Activated T-cell treated with anti-CD3 and anti-CD28 coated beads for 48 hours (primary cell): ENCODE results near the gene RUSC1.
A peak's percentile ranks its signal among the peaks of the same experiment; 100 is the strongest.

ENCODE experiments used
- DNase-seq: peaks from one replicate; pipeline ENCODE4 v3.0.0-alpha.2; 2020; ENCODE audit warnings: low read depth

Gene RUSC1

GRCh38 chr1:155295183-155295941, 25.3 kb upstream of the RUSC1 start:
- DNase-seq, result no peak

DNA sequence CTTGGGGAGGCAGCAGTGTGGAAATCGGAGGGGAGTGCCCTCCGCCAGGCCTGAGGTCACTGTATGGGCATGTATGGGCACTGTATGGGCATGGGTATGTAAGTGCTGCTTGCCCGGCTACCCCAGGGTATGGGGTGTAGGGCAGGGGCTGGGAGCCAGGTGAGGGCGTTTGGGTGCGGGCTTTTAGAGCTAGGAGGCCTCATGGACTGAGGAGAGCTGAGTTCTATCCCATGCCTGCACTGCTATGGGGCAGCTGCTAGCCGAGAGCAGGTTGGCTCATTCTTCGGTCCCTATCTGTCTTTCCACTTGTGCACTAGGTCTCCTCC, 24.8 kb upstream of the RUSC1 start:
- no peak for DNase-seq

DNA sequence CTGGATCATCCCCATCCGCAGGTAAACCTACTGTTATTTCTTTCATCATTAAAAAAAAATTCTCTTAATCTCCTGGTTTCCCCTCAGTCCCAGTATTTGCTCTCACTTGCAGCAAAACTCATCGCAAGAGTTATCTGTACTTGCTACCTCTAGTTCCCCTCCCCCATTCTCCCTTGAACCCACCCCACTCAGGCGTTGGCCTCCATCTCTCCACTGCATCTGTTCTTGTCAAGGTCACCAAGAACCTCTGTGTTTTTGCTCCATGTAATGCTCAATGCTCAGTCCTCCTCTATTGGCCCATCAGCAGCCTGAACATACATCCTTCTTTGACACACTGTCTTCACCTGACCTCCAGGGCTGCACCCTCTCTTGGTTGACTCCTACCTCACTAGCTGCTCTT, 24.0 kb upstream of the RUSC1 start:
- DNase-seq, result no peak

- DNase-seq, result no peak
Measured at GRCh38 chr1:155297384-155297783, 23.3 kb upstream of the RUSC1 start.

DNA sequence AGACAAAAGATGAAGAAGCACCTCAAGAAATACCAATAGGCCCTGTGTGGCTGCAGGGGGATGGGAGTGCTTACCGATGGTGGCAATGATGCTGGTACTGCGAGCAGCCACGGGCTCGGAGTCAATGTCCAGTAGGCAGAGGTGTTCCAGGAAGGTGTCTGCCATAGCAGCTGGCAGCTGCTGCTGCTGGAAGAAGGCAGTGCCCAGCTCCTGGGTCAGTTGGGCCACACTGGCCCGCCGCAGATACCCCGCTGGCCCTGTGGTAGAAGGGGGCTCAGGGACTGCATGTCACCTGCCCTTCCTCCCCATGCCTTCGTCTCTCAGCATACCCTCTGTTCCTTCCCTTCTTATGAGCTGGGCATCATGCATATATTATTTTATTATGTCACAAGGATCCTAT, 20.7 kb upstream of the RUSC1 start:
- DNase-seq, result no peak

DNA sequence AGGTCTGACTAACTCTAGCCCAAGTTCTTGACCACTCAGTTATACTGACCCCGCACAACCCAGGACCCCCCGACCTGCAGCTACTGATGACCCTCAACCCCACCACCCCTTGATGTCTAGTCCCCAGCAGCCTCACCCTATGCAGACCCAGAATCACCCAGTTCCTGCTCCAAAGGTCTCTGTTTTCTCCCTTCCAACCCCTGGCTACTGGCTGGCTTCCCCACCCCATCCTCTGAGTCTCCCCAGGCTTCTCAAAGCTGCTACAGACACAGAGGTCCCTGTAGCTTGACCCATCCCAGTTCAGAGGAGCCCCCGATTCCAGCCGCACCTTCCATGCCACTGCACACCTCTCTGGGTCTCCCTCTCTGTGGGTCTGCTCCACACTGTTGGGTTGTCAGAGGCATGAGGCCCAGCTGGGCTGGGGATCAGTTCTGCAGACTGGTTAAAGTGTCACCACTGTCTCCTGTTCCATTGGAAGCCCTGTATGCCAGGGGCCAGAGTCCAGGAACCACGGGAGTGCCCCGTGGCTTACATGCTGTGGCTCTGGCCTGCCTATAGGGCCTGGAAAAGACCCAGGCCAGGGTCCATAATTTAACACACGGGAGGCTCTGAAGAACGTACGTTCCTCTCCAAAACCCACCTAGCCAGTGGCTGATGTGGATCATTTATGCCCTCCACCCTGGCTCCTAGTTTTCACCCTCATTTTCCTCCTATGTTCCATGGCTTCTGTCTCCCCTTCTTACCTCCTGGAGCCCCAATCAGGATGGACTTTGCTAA, 20.0 kb upstream of the RUSC1 start:
- no peak for DNase-seq

DNA sequence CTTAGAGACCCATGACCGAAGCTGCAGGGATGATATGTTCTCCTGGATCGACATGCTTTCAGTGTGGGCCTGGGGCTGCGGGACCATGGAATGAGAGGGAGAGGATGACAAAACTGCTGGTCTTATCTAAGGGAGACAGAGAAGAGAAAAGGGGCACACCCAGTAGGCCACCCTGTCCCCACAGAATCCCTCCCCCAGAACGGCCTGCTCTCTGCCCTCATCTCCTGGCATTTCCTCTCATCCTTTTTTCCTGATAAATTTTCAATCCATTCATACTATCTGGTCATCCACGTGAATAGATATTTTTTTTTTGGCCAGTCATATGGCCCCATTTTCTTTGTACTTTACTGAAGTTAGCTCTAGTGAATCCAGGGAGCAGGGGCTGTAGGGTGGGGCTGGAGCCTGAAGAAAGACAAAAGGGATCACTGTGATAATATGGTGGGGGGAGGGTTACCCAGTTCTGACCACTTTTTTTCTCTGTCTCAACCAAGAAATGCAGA, 19.3 kb upstream of the RUSC1 start, which contains the start of gene PKLR:
Gene PKLR, minus strand, starts transcription at position 97 of the 500 bp plus-strand sequence. Its CDS starts 43 bp downstream, at position 54.
- DNase-seq, result no peak

- no peak for DNase-seq
Measured at GRCh38 chr1:155304558-155305063, 16.1 kb upstream of the RUSC1 start.

- no peak for DNase-seq
Measured at GRCh38 chr1:155305881-155306391, 14.8 kb upstream of the RUSC1 start.

DNA sequence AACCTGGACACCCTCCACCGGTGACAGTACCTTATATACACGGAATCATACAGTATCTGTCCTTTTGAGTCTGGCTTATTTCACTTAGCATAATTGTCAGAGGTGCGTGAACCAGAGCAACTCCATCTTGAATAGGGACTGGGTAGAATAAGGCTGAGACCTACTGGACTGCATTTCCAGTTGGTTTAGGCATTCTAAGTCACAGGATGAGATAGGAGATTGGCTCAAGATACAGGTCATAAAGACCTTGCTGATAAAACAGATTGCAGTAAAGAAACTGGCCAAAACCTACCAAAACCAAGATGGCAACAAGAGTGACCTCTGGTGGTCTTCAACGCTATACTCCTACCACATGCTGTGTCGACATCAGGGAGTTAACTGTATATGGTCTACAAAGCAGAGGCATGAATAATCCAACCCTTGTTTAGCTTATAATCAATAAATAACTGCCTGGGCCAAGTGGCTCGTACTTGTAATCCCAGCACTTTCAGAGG, 13.4 kb upstream of the RUSC1 start:
- no peak for DNase-seq

GRCh38 chr1:155308493-155309422, 11.9 kb upstream of the RUSC1 start, which contains the start of gene FDPS:
TSS of gene FDPS (plus strand) at chr1:155308866. CDS start at chr1:155309790, 924 bp downstream.
- DNase-seq, result peak; percentile 96

- DNase-seq, result no peak
Measured at GRCh38 chr1:155309423-155310021, 11.2 kb upstream of the RUSC1 start.

- no peak for DNase-seq
Measured at GRCh38 chr1:155313261-155313660, 7.4 kb upstream of the RUSC1 start.

DNA sequence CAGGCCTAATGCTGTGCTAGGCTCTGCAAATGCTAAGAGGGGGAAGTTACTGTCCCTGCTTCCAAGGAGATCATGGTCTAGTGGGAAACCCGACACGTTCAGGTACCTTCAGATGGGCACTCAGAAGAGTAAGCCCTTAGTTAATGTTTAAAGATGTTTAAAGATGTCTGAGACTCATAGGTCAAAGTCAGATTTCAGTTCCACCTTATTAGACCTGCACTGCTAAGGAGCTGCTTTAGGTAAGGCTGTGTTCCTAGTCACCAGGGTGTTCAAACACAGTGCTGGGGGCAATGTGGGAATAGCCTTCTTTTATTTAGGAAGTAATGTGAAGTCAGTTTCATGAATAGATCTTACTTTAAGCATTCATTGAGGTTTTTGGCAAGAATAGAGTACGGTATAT, 3.8 kb upstream of the RUSC1 start:
- DNase-seq, result no peak

GRCh38 chr1:155318082-155318481, 2.6 kb upstream of the RUSC1 start:
- no peak for DNase-seq

- no peak for DNase-seq
Measured at GRCh38 chr1:155319536-155319935, 1.2 kb upstream of the RUSC1 start.

GRCh38 chr1:155320252-155320651, 442 bp upstream of the RUSC1 start:
- DNase-seq, result no peak

- DNase-seq, result no peak
Measured at GRCh38 chr1:155321639-155322503, 1.2 kb downstream of the RUSC1 start.

GRCh38 chr1:155322571-155322952, 1.9 kb downstream of the RUSC1 start:
- DNase-seq, result no peak
